ENCODE data around the gene SLC13A5. TPM values are rescaled to one million over a fixed set of nuclear protein-coding genes. Genes with fewer than 3 reads are reported as not detected.

Gene SLC13A5
- total RNA-seq, 1 experiment from 2014 or later = not detected

DNA sequence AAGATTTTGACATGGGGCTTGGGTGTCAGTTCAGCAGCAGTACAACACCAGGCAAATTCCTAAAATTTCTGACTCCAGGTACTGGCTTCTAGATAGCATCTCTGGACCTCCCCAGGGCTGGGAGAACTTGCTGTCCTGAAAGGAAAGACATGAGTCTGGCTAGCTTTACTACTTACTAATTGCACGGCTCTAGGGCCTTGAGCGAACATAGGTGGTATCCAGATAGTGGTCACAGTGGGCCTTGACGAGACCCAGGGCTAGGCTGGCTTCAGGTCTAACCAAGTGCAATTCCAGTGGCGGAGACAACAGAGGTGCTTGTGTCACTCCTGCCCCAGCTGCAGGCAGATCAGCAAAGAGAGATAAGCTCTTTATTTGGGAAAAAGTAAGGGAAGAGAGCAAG is 16.4 kb upstream of the SLC13A5 start:
- H3K9me3 ChIP-seq (ENCODE audit: low read length) = no peaks in the 10 kb centered on the region

DNA sequence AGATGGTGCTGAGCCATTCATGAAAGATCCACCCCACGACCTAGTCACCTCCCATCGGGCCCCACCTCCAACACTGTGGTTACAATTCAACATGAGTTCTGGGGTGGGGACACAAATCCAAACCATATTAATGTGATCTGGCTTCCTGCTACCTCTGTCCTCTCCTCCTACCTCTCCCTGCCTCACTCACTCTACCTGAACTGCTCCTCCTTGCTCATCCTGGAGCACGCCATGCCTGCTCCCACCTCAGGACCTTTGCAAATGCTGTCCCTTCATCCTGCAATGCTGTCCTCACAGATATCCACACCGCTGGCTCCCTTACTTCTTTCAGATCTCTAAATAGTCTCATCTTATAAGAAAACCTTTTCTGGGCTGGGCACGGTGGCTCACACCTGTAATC is 10.8 kb upstream of the SLC13A5 start:
- no peaks in the 10 kb centered on the region for H3K36me3 ChIP-seq (ENCODE audit: low read depth, low read length)
- H2AFZ ChIP-seq (ENCODE audit: low read length) = no peak overlapping the region
- no peaks in the 10 kb centered on the region for H4K20me1 ChIP-seq (ENCODE audit: low read length)
- ChIA-PET POLR2A (ENCODE audit: unreplicated experiment) (no interaction called here), CTCF (no interaction called here)
- H3K27me3 ChIP-seq (ENCODE audit: low read length) = peaks cover 10% of the 10 kb centered on the region; the same call in 1 of the 2 replicates
- no peaks in the 10 kb centered on the region for H3F3A ChIP-seq (ENCODE audit: low read length, unreplicated experiment)
- intact Hi-C loops (cut with micrococcal nuclease) = no loop called here
- H3K4me2 ChIP-seq (ENCODE audit: low read length) = no peak overlapping the region
- no peaks in the 10 kb centered on the region for H3K79me2 ChIP-seq (ENCODE audit: low read length)
- no peak for DNase-seq
- no peaks in the 10 kb centered on the region for H3K9me2 ChIP-seq (replicated peaks; ENCODE audit: low read length)
- H3K9me3 ChIP-seq (ENCODE audit: low read length) = no peaks in the 10 kb centered on the region
- no peak overlapping the region for H3K27ac ChIP-seq (ENCODE audit: low read length)
- no peaks in the 10 kb centered on the region for H3K4me1 ChIP-seq (ENCODE audit: insufficient read depth, low read length)
- BruUV-seq (replicated peaks) = no TSS peak
- no peak for TF ChIP-seq EZH2 (IDR thresholded peaks at IDR 0.05; ENCODE audit: low read length, unreplicated experiment)
- TF ChIP-seq EZH2phosphoT487 (IDR thresholded peaks at IDR 0.05; ENCODE audit: borderline replicate concordance, low read length) = no peak
- TF ChIP-seq, protein P1, sequence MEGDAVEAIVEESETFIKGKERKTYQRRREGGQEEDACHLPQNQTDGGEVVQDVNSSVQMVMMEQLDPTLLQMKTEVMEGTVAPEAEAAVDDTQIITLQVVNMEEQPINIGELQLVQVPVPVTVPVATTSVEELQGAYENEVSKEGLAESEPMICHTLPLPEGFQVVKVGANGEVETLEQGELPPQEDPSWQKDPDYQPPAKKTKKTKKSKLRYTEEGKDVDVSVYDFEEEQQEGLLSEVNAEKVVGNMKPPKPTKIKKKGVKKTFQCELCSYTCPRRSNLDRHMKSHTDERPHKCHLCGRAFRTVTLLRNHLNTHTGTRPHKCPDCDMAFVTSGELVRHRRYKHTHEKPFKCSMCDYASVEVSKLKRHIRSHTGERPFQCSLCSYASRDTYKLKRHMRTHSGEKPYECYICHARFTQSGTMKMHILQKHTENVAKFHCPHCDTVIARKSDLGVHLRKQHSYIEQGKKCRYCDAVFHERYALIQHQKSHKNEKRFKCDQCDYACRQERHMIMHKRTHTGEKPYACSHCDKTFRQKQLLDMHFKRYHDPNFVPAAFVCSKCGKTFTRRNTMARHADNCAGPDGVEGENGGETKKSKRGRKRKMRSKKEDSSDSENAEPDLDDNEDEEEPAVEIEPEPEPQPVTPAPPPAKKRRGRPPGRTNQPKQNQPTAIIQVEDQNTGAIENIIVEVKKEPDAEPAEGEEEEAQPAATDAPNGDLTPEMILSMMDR (conservative IDR thresholded peaks at IDR 0.05; ENCODE audit: low read depth, low read length) = no peak
- H3K4me3 ChIP-seq (ENCODE audit: low read length) = no peak overlapping the region
- no peak for ATAC-seq
- H3K9ac ChIP-seq (ENCODE audit: low read length) = no peak overlapping the region

More for the DNA sequence above, 16.4 kb upstream of the SLC13A5 start:
- H4K20me1 ChIP-seq (ENCODE audit: low read length) = no peaks in the 10 kb centered on the region
- H3K9ac ChIP-seq (ENCODE audit: low read length) = no peak overlapping the region
- H3K4me2 ChIP-seq (ENCODE audit: low read length) = no peak overlapping the region
- no peak overlapping the region for H3K27ac ChIP-seq (ENCODE audit: low read length)
- BruUV-seq (replicated peaks) = no TSS peak
- no peak for ATAC-seq
- no peak for DNase-seq
- H3K4me3 ChIP-seq (ENCODE audit: low read length) = no peak overlapping the region
- no peaks in the 10 kb centered on the region for H3K79me2 ChIP-seq (ENCODE audit: low read length)
- H3K9me2 ChIP-seq (replicated peaks; ENCODE audit: low read length) = no peaks in the 10 kb centered on the region
- H3K36me3 ChIP-seq (ENCODE audit: low read depth, low read length) = no peaks in the 10 kb centered on the region
- H3K4me1 ChIP-seq (ENCODE audit: insufficient read depth, low read length) = no peaks in the 10 kb centered on the region
- 0 out of 2 replicates have a peak, but pooled peaks cover 8% of the 10 kb centered on the region for H3K27me3 ChIP-seq (ENCODE audit: low read length)
- intact Hi-C loops (cut with micrococcal nuclease) = no loop called here
- H2AFZ ChIP-seq (ENCODE audit: low read length) = no peak overlapping the region
- POLR2A ChIA-PET (ENCODE audit: unreplicated experiment) = no interaction called here
- H3F3A ChIP-seq (ENCODE audit: low read length, unreplicated experiment) = no peaks in the 10 kb centered on the region
- TF ChIP-seq EZH2phosphoT487 (IDR thresholded peaks at IDR 0.05; ENCODE audit: borderline replicate concordance, low read length) = no peak
- no peak for TF ChIP-seq EZH2 (IDR thresholded peaks at IDR 0.05; ENCODE audit: low read length, unreplicated experiment)
- TF ChIP-seq, protein P1 (conservative IDR thresholded peaks at IDR 0.05; ENCODE audit: low read depth, low read length) = no peak
- CTCF ChIA-PET = no interaction called here

DNA sequence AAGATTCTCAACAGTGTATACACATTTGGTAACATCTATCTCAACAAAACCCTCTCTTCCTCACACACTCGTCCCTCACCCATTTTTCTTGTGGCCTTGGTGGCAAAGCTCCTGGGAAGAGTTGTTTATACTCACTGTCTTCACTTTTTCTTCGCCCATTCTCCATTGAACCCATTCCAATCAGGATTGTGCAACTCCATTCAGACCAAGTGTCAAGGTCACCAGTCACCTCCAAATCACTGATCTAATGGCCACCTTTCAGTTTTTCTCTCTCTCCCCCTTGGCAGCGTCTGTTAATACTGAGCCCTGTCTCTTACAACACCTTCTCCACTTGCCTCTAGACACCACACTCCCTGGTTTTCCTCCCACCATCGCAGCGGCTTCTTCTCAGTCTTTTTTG is 8.6 kb upstream of the SLC13A5 start:
- Histone ChIP-seq H3K36me3 (ENCODE audit: low read depth, low read length) (no peaks in the 10 kb centered on the region), H3K4me2 (ENCODE audit: low read length) (no peak overlapping the region), H3K4me1 (ENCODE audit: insufficient read depth, low read length) (no peaks in the 10 kb centered on the region), H4K20me1 (ENCODE audit: low read length) (no peaks in the 10 kb centered on the region), H2AFZ (ENCODE audit: low read length) (no peak overlapping the region), H3K9me2 (replicated peaks; ENCODE audit: low read length) (no peaks in the 10 kb centered on the region), H3F3A (ENCODE audit: low read length, unreplicated experiment) (no peaks in the 10 kb centered on the region), H3K27ac (ENCODE audit: low read length) (no peak overlapping the region), H3K4me3 (ENCODE audit: low read length) (no peak overlapping the region), H3K27me3 (ENCODE audit: low read length) (peaks cover 10% of the 10 kb centered on the region; the same call in 1 of the 2 replicates), H3K9ac (ENCODE audit: low read length) (no peak overlapping the region), H3K9me3 (ENCODE audit: low read length) (no peaks in the 10 kb centered on the region), H3K79me2 (ENCODE audit: low read length) (no peaks in the 10 kb centered on the region)
- CTCF ChIA-PET = no interaction called here
- ATAC-seq = no peak
- no peak for DNase-seq
- intact Hi-C loops (cut with micrococcal nuclease) = loop anchor here (1.0 kb wide), 1 partner anchor 55 kb away; no protein-coding TSS in a partner anchor
- no peak for TF ChIP-seq EZH2 (IDR thresholded peaks at IDR 0.05; ENCODE audit: low read length, unreplicated experiment)
- TF ChIP-seq, protein P1 (conservative IDR thresholded peaks at IDR 0.05; ENCODE audit: low read depth, low read length) = no peak
- TF ChIP-seq EZH2phosphoT487 (IDR thresholded peaks at IDR 0.05; ENCODE audit: borderline replicate concordance, low read length) = no peak
- no TSS peak for BruUV-seq (replicated peaks)
- POLR2A ChIA-PET (ENCODE audit: unreplicated experiment) = no interaction called here

Data from PC-3 (cell line).